Neural progenitor cell (in vitro differentiated cells): ENCODE data around the gene ENOX2. TPM values are rescaled to one million over a fixed set of nuclear protein-coding genes. Genes with fewer than 3 reads are reported as not detected.

ENCODE experiments used
- DNase-seq: peaks from one replicate; pipeline ENCODE4 v3.0.0-alpha.2; 2016; ENCODE audit warnings: low spot score
- H2AFZ ChIP-seq: fragments of 200-600 bp; sonication (generic); replicated peaks from 2 replicates; pipeline ENCODE4 v1.6.1; 2016; ENCODE audit warnings: antibody characterized with exemption
- H3F3A ChIP-seq: fragments of 200-600 bp; sonication (generic); 2 replicates; pipeline ENCODE4 v1.6.1; 2016; ENCODE audit warnings: antibody characterized with exemption, low read depth
- H3K27ac ChIP-seq: fragments of 200-600 bp; sonication (generic); 2 replicates; pipeline ENCODE4 v1.5.1; 2016; ENCODE audit warnings: mild to moderate bottlenecking
- H3K27me3 ChIP-seq: fragments of 200-600 bp; sonication (generic); 2 replicates; pipeline ENCODE4 v1.6.1; 2016; ENCODE audit warnings: mild to moderate bottlenecking, moderate library complexity
- H3K36me3 ChIP-seq: fragments of 200-600 bp; sonication (generic); 2 replicates; pipeline ENCODE4 v1.5.1; 2016
- H3K4me1 ChIP-seq: fragments of 200-600 bp; sonication (generic); 2 replicates; pipeline ENCODE4 v1.6.1; 2016; ENCODE audit warnings: mixed run types
- H3K4me2 ChIP-seq: fragments of 200-600 bp; sonication (generic); 2 replicates; pipeline ENCODE4 v1.6.1; 2016
- H3K4me3 ChIP-seq: fragments of 200-600 bp; sonication (generic); 2 replicates; pipeline ENCODE4 v1.5.1; 2016
- H3K79me2 ChIP-seq: fragments of 200-600 bp; sonication (generic); 2 replicates; pipeline ENCODE4 v1.6.1; 2016; ENCODE audit warnings: low read depth
- H3K9ac ChIP-seq: fragments of 200-600 bp; sonication (generic); 2 replicates; pipeline ENCODE4 v1.6.1; 2016
- H3K9me3 ChIP-seq: fragments of 200-600 bp; sonication (generic); 2 replicates; pipeline ENCODE4 v1.5.1; 2016; ENCODE audit warnings: low read depth
- H4K20me1 ChIP-seq: fragments of 200-600 bp; sonication (generic); 2 replicates; pipeline ENCODE4 v1.6.1; 2016; ENCODE audit warnings: low read depth
- H3K27ac Mint-ChIP-seq: 3 replicates; pipeline ENCODE4 v1.8.0; 2021; ENCODE audit warnings: mixed read lengths
- H3K27me3 Mint-ChIP-seq: 2 replicates; pipeline ENCODE4 v1.8.0; 2022; ENCODE audit warnings: low read depth, mild to moderate bottlenecking, inconsistent platforms, moderate library complexity, mixed read lengths; ENCODE audit not compliant: insufficient read depth
- H3K36me3 Mint-ChIP-seq: 3 replicates; pipeline ENCODE4 v1.8.0; 2021; ENCODE audit warnings: mixed read lengths
- H3K4me1 Mint-ChIP-seq: 3 replicates; pipeline ENCODE4 v1.8.0; 2021; ENCODE audit warnings: mixed read lengths
- H3K4me3 Mint-ChIP-seq: 3 replicates; pipeline ENCODE4 v1.8.0; 2021; ENCODE audit warnings: mild to moderate bottlenecking, moderate library complexity, mixed read lengths
- H3K9me3 Mint-ChIP-seq: 3 replicates; pipeline ENCODE4 v1.8.0; 2020; ENCODE audit warnings: mixed read lengths
- CTCF ChIP-seq: fragments of 200-600 bp; sonication (generic); IDR thresholded peaks from 2 replicates; pipeline ENCODE4 v1.5.1; 2017; ENCODE audit warnings: antibody characterized with exemption, mild to moderate bottlenecking
- EZH2 ChIP-seq: fragments of 200-600 bp; sonication (generic); IDR thresholded peaks from 2 replicates; pipeline ENCODE4 v1.6.1; 2017; ENCODE audit warnings: antibody characterized with exemption, mild to moderate bottlenecking, moderate library complexity
- EZH2phosphoT487 ChIP-seq: fragments of 200-600 bp; sonication (generic); IDR thresholded peaks from 2 replicates; pipeline ENCODE4 v1.6.1; 2017; ENCODE audit warnings: antibody characterized with exemption
- total RNA-seq: library from RNA; depleted of rRNA; stranded (reverse); fragments of >200 nt; gene quantifications from 2 replicates; pipeline ENCODE4 v1.2.3, GENCODE V29; 2015; ENCODE audit warnings: low replicate concordance

Gene ENOX2
- total RNA-seq, 1 donor from 2014 or later, result 12.5 TPM

DNA sequence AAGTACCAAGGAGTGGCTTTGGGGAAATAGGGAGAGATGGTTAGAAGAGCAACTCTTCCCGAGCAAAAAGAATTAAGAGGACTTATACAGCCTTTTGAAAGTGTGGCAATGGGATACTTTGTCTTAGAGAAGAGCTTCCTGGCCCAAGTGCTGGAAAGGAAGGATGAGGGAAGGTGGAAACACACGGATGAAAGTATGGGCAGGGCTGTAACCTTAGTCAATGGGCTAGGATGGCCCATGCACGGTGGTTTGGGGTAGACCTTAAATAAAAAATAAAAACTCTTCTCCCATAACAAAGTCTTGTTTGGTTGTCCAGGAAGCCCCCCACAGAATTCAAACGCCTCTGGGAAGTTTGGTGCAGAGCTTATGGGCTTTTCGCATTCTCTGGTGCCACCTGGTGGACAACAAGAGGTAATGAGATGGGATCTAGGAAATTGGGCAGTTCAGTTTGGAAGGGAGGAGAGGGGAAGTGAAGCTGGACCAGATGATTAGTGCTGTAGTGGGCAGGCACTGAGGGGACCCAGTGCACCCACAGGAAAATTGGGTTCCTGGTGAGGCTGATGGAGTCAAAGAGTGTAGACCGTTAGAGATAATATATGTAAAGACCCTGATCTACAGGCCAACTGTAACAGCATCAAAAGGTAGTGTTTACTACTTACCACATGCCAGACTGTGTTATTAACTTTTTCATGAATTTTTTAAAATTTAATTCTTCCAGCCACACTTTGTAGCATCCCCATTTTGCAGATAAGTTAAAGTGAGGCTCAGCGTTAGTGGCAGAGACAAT, 13.8 kb upstream of the ENOX2 start:
- Histone ChIP-seq H4K20me1 (no peaks in the 10 kb centered on the region), H3K36me3 (no peaks in the 10 kb centered on the region), H3K9me3 (no peaks in the 10 kb centered on the region), H3K4me2 (no peak overlapping the region), H3K27ac (no peak overlapping the region), H3K4me3 (no peak overlapping the region), H3K27me3 (no peaks in the 10 kb centered on the region), H3K79me2 (no peaks in the 10 kb centered on the region), H2AFZ (no peak overlapping the region), H3F3A (no peaks in the 10 kb centered on the region), H3K9ac (no peak overlapping the region), H3K4me1 (no peaks in the 10 kb centered on the region)
- TF ChIP-seq CTCF, result peak; percentile 72
- TF ChIP-seq EZH2phosphoT487, result no peak
- TF ChIP-seq EZH2, result no peak
- peaks cover 5% of the 10 kb centered on the region for H3K27me3 Mint-ChIP-seq
- no peaks in the 10 kb centered on the region for H3K9me3 Mint-ChIP-seq
- H3K4me3 Mint-ChIP-seq, result no peak overlapping the region
- H3K4me1 Mint-ChIP-seq, result no peaks in the 10 kb centered on the region
- H3K27ac Mint-ChIP-seq, result no peak overlapping the region
- H3K36me3 Mint-ChIP-seq, result no peaks in the 10 kb centered on the region
- DNase-seq, result peak; percentile 56

- DNase-seq, result no peak
- H3K4me1 ChIP-seq, result no peaks in the 10 kb centered on the region
- no peaks in the 10 kb centered on the region for H3K79me2 ChIP-seq
- H3K9ac ChIP-seq, result no peak overlapping the region
- Mint-ChIP-seq H3K9me3 (no peaks in the 10 kb centered on the region), H3K27me3 (peaks cover 4% of the 10 kb centered on the region), H3K36me3 (no peaks in the 10 kb centered on the region), H3K4me1 (no peaks in the 10 kb centered on the region), H3K4me3 (no peak overlapping the region), H3K27ac (no peak overlapping the region)
- H3K27me3 ChIP-seq, result no peaks in the 10 kb centered on the region
- H4K20me1 ChIP-seq, result no peaks in the 10 kb centered on the region
- no peak overlapping the region for H3K27ac ChIP-seq
- no peaks in the 10 kb centered on the region for H3K9me3 ChIP-seq
- no peaks in the 10 kb centered on the region for H3K36me3 ChIP-seq
- H3F3A ChIP-seq, result no peaks in the 10 kb centered on the region
- TF ChIP-seq EZH2phosphoT487, result no peak
- TF ChIP-seq CTCF, result no peak
- no peak for TF ChIP-seq EZH2
- H3K4me3 ChIP-seq, result no peak overlapping the region
- H3K4me2 ChIP-seq, result no peak overlapping the region
- H2AFZ ChIP-seq, result no peak overlapping the region
Observed at GRCh38 chrX:130915302-130915701, 12.3 kb upstream of the ENOX2 start.

GRCh38 chrX:130909469-130910136, 6.6 kb upstream of the ENOX2 start:
- H3F3A ChIP-seq, result no peaks in the 10 kb centered on the region
- H3K27ac Mint-ChIP-seq, result no peak overlapping the region
- DNase-seq, result no peak
- H3K27ac ChIP-seq, result no peak overlapping the region
- no peaks in the 10 kb centered on the region for H3K9me3 Mint-ChIP-seq
- H3K27me3 Mint-ChIP-seq, result no peaks in the 10 kb centered on the region
- H4K20me1 ChIP-seq, result no peaks in the 10 kb centered on the region
- no peak overlapping the region for H2AFZ ChIP-seq
- H3K9me3 ChIP-seq, result no peaks in the 10 kb centered on the region
- no peaks in the 10 kb centered on the region for H3K36me3 ChIP-seq
- H3K36me3 Mint-ChIP-seq, result no peaks in the 10 kb centered on the region
- no peak overlapping the region for H3K4me3 ChIP-seq
- H3K27me3 ChIP-seq, result no peaks in the 10 kb centered on the region
- H3K79me2 ChIP-seq, result no peaks in the 10 kb centered on the region
- no peak overlapping the region for H3K4me3 Mint-ChIP-seq
- no peaks in the 10 kb centered on the region for H3K4me1 ChIP-seq
- H3K4me2 ChIP-seq, result no peak overlapping the region
- H3K4me1 Mint-ChIP-seq, result no peaks in the 10 kb centered on the region
- TF ChIP-seq EZH2phosphoT487 (no peak), EZH2 (no peak), CTCF (no peak)
- H3K9ac ChIP-seq, result no peak overlapping the region
